ENCODE results near the gene EVPLL. TPM values are rescaled to one million over a fixed set of nuclear protein-coding genes. Genes with fewer than 3 reads are reported as not detected.

The EVPLL gene
- not detected in 2 replicates for total RNA-seq

GRCh38 chr17:18377437-18378204, at the start of gene EVPLL:
TSS of gene EVPLL (plus strand) at chr17:18377778. CDS start at chr17:18380938, 3,160 bp downstream.

GRCh38 chr17:18363101-18364049, 14.2 kb upstream of the EVPLL start, which contains the start of gene SHMT1:
TSS of gene SHMT1 (minus strand) at chr17:18363550. CDS start at chr17:18355981, 7,569 bp downstream.

Other genes with a start within 250 kb of the EVPLL start
- 96.2 and 119 TPM in 2 replicates for gene ALKBH5, start 193.9 kb upstream of the EVPLL start, total RNA-seq
- 46.0 and 49.0 TPM in 2 replicates for gene LLGL1, start 152.1 kb upstream of the EVPLL start, total RNA-seq
- gene FLII, start 119.0 kb upstream of the EVPLL start, total RNA-seq = 197 and 252 TPM in 2 replicates
- 12.5 and 23.9 TPM in 2 replicates for gene MIEF2, start 117.1 kb upstream of the EVPLL start, total RNA-seq
- gene TOP3A, start 62.8 kb upstream of the EVPLL start, total RNA-seq = 17.0 and 21.4 TPM in 2 replicates
- 10.2 and 11.4 TPM in 2 replicates for gene SMCR8, start 62.5 kb upstream of the EVPLL start, total RNA-seq
- 3.6 and 7.9 TPM in 2 replicates for gene SHMT1, start 14.2 kb upstream of the EVPLL start, total RNA-seq
- not detected in 2 replicates for gene LGALS9C, start 99.0 kb downstream of the EVPLL start, total RNA-seq